ENCODE measurements around the gene PTPRD. TPM values are rescaled to one million over a fixed set of nuclear protein-coding genes. Genes with fewer than 3 reads are reported as not detected.
A peak's percentile ranks its signal among the peaks of the same experiment; 100 is the strongest.

PTPRD gene
- total RNA-seq, 1 experiment from 2014 or later, result 79.4 TPM

DNA sequence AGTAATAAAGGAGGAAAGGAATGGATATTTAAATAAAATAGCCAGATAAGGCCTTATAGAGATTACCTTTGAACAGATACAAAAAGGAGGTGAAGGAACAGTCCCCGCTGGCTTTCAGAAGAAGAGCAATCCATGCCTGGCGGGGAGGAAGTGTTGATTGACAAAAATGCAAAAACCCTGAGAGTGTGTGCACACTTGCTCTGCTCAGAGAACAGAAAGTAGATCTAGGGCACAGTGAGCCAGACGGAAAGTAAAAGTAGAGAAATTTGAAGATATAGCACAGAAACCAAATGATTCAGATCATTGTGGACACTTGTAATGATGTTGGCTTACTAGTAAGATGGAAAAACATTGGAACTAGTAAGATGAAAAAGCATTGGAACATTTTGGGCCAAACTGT lies 720.6 kb downstream of the PTPRD start:
- DNase-seq, result no peak
- Histone ChIP-seq H3K4me3 (no peak overlapping the region), H3K9me3 (replicated peaks) (no peaks in the 10 kb centered on the region), H3K27me3 (no peaks in the 10 kb centered on the region), H3K27ac (no peak overlapping the region), H3K36me3 (no peaks in the 10 kb centered on the region), H3K4me1 (no peaks in the 10 kb centered on the region)

- H3K27me3 ChIP-seq, result no peaks in the 10 kb centered on the region
- H3K4me1 ChIP-seq, result no peaks in the 10 kb centered on the region
- H3K4me3 ChIP-seq, result no peak overlapping the region
- no peaks in the 10 kb centered on the region for H3K9me3 ChIP-seq (replicated peaks)
- DNase-seq, result no peak
- H3K27ac ChIP-seq, result no peak overlapping the region
- H3K36me3 ChIP-seq, result no peaks in the 10 kb centered on the region
These were observed 731.1 kb downstream of the PTPRD start for GRCh38 chr9:9881692-9882091.

DNA sequence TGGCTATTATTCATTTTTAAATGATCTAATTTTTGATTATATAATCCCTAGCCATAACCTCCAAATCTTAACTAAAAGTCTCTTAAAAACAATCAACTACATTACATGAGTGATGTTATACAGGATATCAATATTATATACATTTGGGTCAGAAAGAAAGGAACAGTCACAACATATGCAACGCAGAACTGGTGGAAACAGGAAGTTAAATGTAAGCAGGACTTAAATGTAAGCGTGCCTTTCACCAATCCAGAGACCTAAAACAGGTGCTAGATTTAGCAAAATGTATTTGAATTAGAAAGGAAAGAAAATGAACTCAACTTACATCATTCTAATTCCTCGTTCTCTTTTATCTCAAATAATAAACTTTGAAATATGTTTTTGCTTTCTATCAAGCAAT lies 738.5 kb downstream of the PTPRD start:
- no peak overlapping the region for H3K4me3 ChIP-seq
- H3K36me3 ChIP-seq, result no peaks in the 10 kb centered on the region
- no peak overlapping the region for H3K27ac ChIP-seq
- H3K27me3 ChIP-seq, result no peaks in the 10 kb centered on the region
- H3K9me3 ChIP-seq (replicated peaks), result no peaks in the 10 kb centered on the region
- no peak for DNase-seq
- no peaks in the 10 kb centered on the region for H3K4me1 ChIP-seq

GRCh38 chr9:9862235-9862810 lies 750.5 kb downstream of the PTPRD start:
- Histone ChIP-seq H3K4me3 (no peak overlapping the region), H3K27ac (no peak overlapping the region), H3K36me3 (no peaks in the 10 kb centered on the region)

GRCh38 chr9:9855177-9856078 lies 757.4 kb downstream of the PTPRD start:
- H3K9me3 ChIP-seq (replicated peaks), result no peaks in the 10 kb centered on the region
- no peaks in the 10 kb centered on the region for H3K27me3 ChIP-seq
- no peaks in the 10 kb centered on the region for H3K36me3 ChIP-seq
- no peak overlapping the region for H3K4me3 ChIP-seq
- H3K4me1 ChIP-seq, result no peaks in the 10 kb centered on the region
- H3K27ac ChIP-seq, result no peak overlapping the region
- no peak for DNase-seq

More at GRCh38 chr9:9862235-9862810, 750.5 kb downstream of the PTPRD start:
- Histone ChIP-seq H3K4me1 (no peaks in the 10 kb centered on the region), H3K9me3 (replicated peaks) (no peaks in the 10 kb centered on the region), H3K27me3 (no peaks in the 10 kb centered on the region)
- DNase-seq, result no peak

GRCh38 chr9:9847750-9848149 lies 765.1 kb downstream of the PTPRD start:
- Histone ChIP-seq H3K4me3 (no peak overlapping the region), H3K36me3 (no peaks in the 10 kb centered on the region), H3K4me1 (no peaks in the 10 kb centered on the region), H3K27ac (no peak overlapping the region), H3K9me3 (replicated peaks) (no peaks in the 10 kb centered on the region), H3K27me3 (no peaks in the 10 kb centered on the region)
- no peak for DNase-seq

GRCh38 chr9:9846557-9846956 lies 766.2 kb downstream of the PTPRD start:
- no peak overlapping the region for H3K4me3 ChIP-seq
- no peak overlapping the region for H3K27ac ChIP-seq
- H3K36me3 ChIP-seq, result no peaks in the 10 kb centered on the region
- H3K27me3 ChIP-seq, result no peaks in the 10 kb centered on the region
- H3K9me3 ChIP-seq (replicated peaks), result no peaks in the 10 kb centered on the region
- H3K4me1 ChIP-seq, result no peaks in the 10 kb centered on the region
- DNase-seq, result no peak

DNA sequence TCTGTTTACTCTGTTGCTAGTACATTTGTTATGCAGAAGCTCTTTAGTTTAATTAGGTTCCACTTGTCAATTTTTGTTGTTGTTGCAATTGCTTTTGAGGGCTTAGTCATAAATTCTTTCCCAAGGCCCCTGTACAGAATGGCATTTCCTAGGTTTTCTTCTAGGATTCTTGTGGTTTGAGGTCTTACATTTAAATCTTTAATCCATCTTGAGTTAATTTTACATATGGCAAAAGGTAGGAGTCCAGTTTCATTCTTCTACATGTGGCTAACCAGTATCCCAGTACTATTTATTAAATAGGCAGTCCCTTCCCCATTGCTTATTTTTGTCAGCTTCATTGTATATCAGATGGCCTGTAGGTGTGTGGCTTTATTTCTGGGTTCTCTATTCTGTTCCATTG lies 792.4 kb downstream of the PTPRD start:
- Histone ChIP-seq H3K4me3 (no peak overlapping the region), H3K4me1 (no peaks in the 10 kb centered on the region), H3K27me3 (no peaks in the 10 kb centered on the region), H3K9me3 (replicated peaks) (no peaks in the 10 kb centered on the region), H3K36me3 (no peaks in the 10 kb centered on the region), H3K27ac (no peak overlapping the region)
- DNase-seq, result no peak

DNA sequence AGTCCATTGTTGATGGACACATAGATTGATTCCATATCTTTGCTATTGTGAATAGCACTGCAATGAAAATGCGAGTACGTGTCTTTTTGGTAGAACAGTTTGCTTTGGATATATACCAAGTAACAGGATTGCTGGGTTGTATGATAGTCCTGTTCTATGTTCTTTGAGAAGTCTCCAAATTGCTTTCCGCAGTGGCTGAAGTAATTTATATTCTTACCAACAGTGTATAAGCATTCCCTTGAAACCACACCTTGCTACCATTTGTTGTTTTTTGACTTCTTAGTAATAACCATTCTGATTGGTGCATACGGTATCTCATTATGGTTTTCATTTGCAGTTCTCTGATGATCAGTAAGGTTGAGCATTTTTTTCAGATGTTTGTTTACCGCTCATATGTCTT lies 792.9 kb downstream of the PTPRD start:
- Histone ChIP-seq H3K27me3 (no peaks in the 10 kb centered on the region), H3K36me3 (no peaks in the 10 kb centered on the region), H3K4me1 (no peaks in the 10 kb centered on the region), H3K27ac (no peak overlapping the region), H3K9me3 (replicated peaks) (no peaks in the 10 kb centered on the region), H3K4me3 (no peak overlapping the region)
- no peak for DNase-seq

- Histone ChIP-seq H3K9me3 (replicated peaks) (no peaks in the 10 kb centered on the region), H3K4me1 (no peaks in the 10 kb centered on the region), H3K4me3 (no peak overlapping the region), H3K27me3 (no peaks in the 10 kb centered on the region), H3K36me3 (no peaks in the 10 kb centered on the region), H3K27ac (no peak overlapping the region)
- no peak for DNase-seq
These were observed 795.6 kb downstream of the PTPRD start for GRCh38 chr9:9817176-9817575.

DNA sequence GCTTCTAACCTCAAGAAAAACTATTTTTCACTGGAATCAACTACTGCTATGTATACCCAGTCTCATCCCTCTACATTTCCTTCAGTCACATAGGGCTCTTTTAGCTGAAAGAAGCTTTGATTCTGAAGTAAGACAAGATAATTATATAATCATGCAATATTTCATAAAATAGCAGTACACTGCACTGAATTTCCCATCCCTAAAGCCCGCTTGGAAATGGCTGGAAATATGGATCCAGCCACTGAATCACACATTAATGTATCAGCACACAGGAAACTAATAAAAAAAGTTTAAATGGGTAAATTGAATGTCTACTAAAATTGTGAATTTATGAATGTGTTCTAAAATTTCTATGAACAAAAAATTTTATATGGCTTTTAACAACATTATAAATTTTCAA lies 808.7 kb downstream of the PTPRD start:
- no peaks in the 10 kb centered on the region for H3K36me3 ChIP-seq
- no peak overlapping the region for H3K27ac ChIP-seq
- no peaks in the 10 kb centered on the region for H3K4me1 ChIP-seq
- no peak overlapping the region for H3K4me3 ChIP-seq
- DNase-seq, result no peak
- H3K27me3 ChIP-seq, result no peaks in the 10 kb centered on the region
- H3K9me3 ChIP-seq (replicated peaks), result no peaks in the 10 kb centered on the region

GRCh38 chr9:9799287-9799686 lies 813.5 kb downstream of the PTPRD start:
- H3K27ac ChIP-seq, result no peak overlapping the region
- H3K36me3 ChIP-seq, result no peaks in the 10 kb centered on the region
- H3K4me1 ChIP-seq, result no peaks in the 10 kb centered on the region
- no peaks in the 10 kb centered on the region for H3K9me3 ChIP-seq (replicated peaks)
- no peaks in the 10 kb centered on the region for H3K27me3 ChIP-seq
- no peak overlapping the region for H3K4me3 ChIP-seq
- DNase-seq, result no peak

GRCh38 chr9:9792144-9792857 lies 820.5 kb downstream of the PTPRD start:
- Histone ChIP-seq H3K27me3 (no peaks in the 10 kb centered on the region), H3K36me3 (no peaks in the 10 kb centered on the region), H3K4me3 (no peak overlapping the region), H3K9me3 (replicated peaks) (no peaks in the 10 kb centered on the region), H3K27ac (no peak overlapping the region), H3K4me1 (no peaks in the 10 kb centered on the region)
- DNase-seq, result no peak

GRCh38 chr9:9791611-9792010 lies 821.2 kb downstream of the PTPRD start:
- no peak overlapping the region for H3K27ac ChIP-seq
- DNase-seq, result peak in 1 of 2 experiments; percentile 2
- no peaks in the 10 kb centered on the region for H3K4me1 ChIP-seq
- no peaks in the 10 kb centered on the region for H3K27me3 ChIP-seq
- no peak overlapping the region for H3K4me3 ChIP-seq
- H3K36me3 ChIP-seq, result no peaks in the 10 kb centered on the region
- H3K9me3 ChIP-seq (replicated peaks), result no peaks in the 10 kb centered on the region

DNA sequence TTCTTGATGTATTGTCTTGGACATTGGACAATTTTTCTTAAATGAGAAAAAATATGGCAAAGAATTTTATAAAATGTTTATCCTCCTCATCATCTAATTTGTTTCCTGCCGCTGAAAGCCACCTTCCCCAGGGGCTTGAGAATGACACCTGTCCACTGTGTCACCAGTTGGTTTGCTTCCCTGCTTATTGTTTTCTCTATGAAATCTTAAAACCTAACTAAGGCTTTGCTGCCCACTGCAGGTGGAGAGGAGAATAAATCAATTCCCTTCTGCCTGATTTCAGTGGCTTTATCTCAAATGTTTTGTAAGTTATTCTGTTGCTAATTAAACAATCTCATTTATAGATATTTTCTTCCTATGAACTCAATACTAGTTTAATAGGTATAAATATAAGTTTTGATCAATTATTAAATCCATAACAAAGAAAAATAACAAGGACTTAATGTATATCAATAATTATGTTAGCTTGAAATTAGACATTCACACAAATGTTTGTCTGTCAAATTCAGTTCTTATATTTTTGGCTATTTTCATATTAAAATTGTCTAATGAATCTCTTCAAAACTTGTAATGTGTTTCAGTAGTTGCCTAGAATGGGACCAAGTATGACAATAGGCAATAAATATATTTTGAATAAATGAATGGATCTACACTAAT lies 822.5 kb downstream of the PTPRD start:
- no peaks in the 10 kb centered on the region for H3K9me3 ChIP-seq (replicated peaks)
- H3K4me3 ChIP-seq, result no peak overlapping the region
- H3K4me1 ChIP-seq, result no peaks in the 10 kb centered on the region
- no peaks in the 10 kb centered on the region for H3K27me3 ChIP-seq
- no peaks in the 10 kb centered on the region for H3K36me3 ChIP-seq
- no peak overlapping the region for H3K27ac ChIP-seq
- peak; percentile 15 to 56 for DNase-seq
